ENCODE results near the gene ZNF485. TPM values are rescaled to one million over a fixed set of nuclear protein-coding genes. Genes with fewer than 3 reads are reported as not detected.

Gene ZNF485
- total and polyA plus RNA-seq, 10 of the 15 experiments (the other 5 are each of a cell fraction or from before 2014, with no cell fraction given), result 3.2 to 7.6 (median 5.1) TPM

GRCh38 chr10:43594944-43595589 lies 11.2 kb upstream of the ZNF485 start:
- peak overlapping the region; percentile 56; the same call in 1 of the 2 replicates for H3K9ac ChIP-seq (ENCODE audit: control insufficient read depth, insufficient read depth, low read length)
- peak overlapping the region; percentile 67 for H3K4me2 ChIP-seq (ENCODE audit: control insufficient read depth, insufficient read depth)
- H3K4me3 ChIP-seq, result peak overlapping the region; percentile 38; the same call in 1 of the 2 replicates
- ATAC-seq, result peak; percentile 95
- H3K79me2 ChIP-seq (ENCODE audit: control insufficient read depth, insufficient read depth, low read length), result no peaks in the 10 kb centered on the region
- H3K4me1 ChIP-seq (ENCODE audit: control insufficient read depth, insufficient read depth, low read length), result peaks cover 23% of the 10 kb centered on the region
- peak; percentile 84 for DNase-seq (ENCODE audit: low read depth, low spot score)
- H3K36me3 ChIP-seq (ENCODE audit: control insufficient read depth in 2 of 2, insufficient read depth in 2 of 2, low read length in 1 of 2), result no peaks in the 10 kb centered on the region
- 2% methylated on average over 8 of the region's 8 CpGs for WGBS (ENCODE audit: insufficient coverage, insufficient replicate concordance, low lambda C conversion rate, missing lambda C conversion rate)
- SMC1A ChIA-PET (ENCODE audit: uncharacterized antibody, unreplicated experiment), result interaction anchor here (0.7 to 2.5 kb wide), 6 partner anchors 9 to 54 kb away, joined by 3 to 18 read pairs (median 5); partner anchors contain the start of genes ZNF32 and ZNF485
- peak overlapping the region; percentile 91 for H3K27ac ChIP-seq (ENCODE audit: control insufficient read depth, insufficient read depth)
- in situ Hi-C loops (cut with MboI) (no loop called here), intact Hi-C loops (cut with micrococcal nuclease; ENCODE audit: unreplicated experiment) (loop anchor here (5.0 kb wide), 1 partner anchor 188 kb away; the partner anchor contains the start of gene HNRNPF)
- RAD21 ChIA-PET (ENCODE audit: unreplicated experiment), result interaction anchor here (1.0 to 1.4 kb wide), 5 partner anchors 10 to 54 kb away, joined by 3 to 5 read pairs (median 4); partner anchors contain the start of genes ZNF32 and ZNF485
- FAIRE-seq, result peak; percentile 93
- H3K27me3 ChIP-seq (replicated peaks in 1 of 2; ENCODE audit: control insufficient read depth in 2 of 2, insufficient read depth in 2 of 2, low read length in 1 of 2), result no peaks in the 10 kb centered on the region
- BruUV-seq (replicated peaks), result no TSS peak
- H4K20me1 ChIP-seq (ENCODE audit: control insufficient read depth, insufficient read depth), result no peaks in the 10 kb centered on the region
- POLR2A ChIA-PET, result interaction anchor here (0.6 to 1.0 kb wide), 2 partner anchors 13 to 54 kb away, joined by 3 read pairs; no protein-coding TSS in a partner anchor
- H3K9me3 ChIP-seq (replicated peaks; ENCODE audit: control insufficient read depth, insufficient read depth, low read length), result peaks cover 8% of the 10 kb centered on the region
- peak overlapping the region; percentile 31 for H2AFZ ChIP-seq (ENCODE audit: control insufficient read depth, low read depth, low read length)
- CTCF ChIA-PET, result interaction anchor here (1.0 to 1.5 kb wide), 7 partner anchors 9 to 77 kb away, joined by 3 to 4 read pairs (median 3); no protein-coding TSS in a partner anchor
- no peak for TF ChIP-seq PKNOX1 (IDR thresholded peaks at IDR 0.05)
- TF ChIP-seq RAD21 (IDR thresholded peaks at IDR 0.05; ENCODE audit: insufficient read depth, low read depth, low read length), result 0 out of 2 replicates have a peak, but pooled peaks have one; percentile 4
- no peak for TF ChIP-seq JUND (IDR thresholded peaks at IDR 0.05; ENCODE audit: low read depth, low read length)
- TF ChIP-seq MYB (IDR thresholded peaks at IDR 0.05; ENCODE audit: borderline replicate concordance, low read depth, low read length), result no peak
- no peak for TF ChIP-seq HDAC2 (IDR thresholded peaks at IDR 0.05)
- TF ChIP-seq CHD1 (IDR thresholded peaks at IDR 0.05; ENCODE audit: low read depth, low read length), result no peak
- no peak for TF ChIP-seq ZNF592 (IDR thresholded peaks at IDR 0.05)
- no peak for TF ChIP-seq E4F1 (IDR thresholded peaks at IDR 0.05; ENCODE audit: borderline replicate concordance, partially characterized antibody)
- no peak for TF ChIP-seq ESRRA (IDR thresholded peaks at IDR 0.05; ENCODE audit: low read length)
- TF ChIP-seq IKZF1 (conservative IDR thresholded peaks at IDR 0.05), result no peak; the same call in 1 of the 2 replicates
- TF ChIP-seq GATAD2B (conservative IDR thresholded peaks at IDR 0.05; ENCODE audit: low read depth), result no peak
- peak; percentile 40 for TF ChIP-seq SKIL (IDR thresholded peaks at IDR 0.05; ENCODE audit: low read depth, poor library complexity, severe bottlenecking)
- no peak for TF ChIP-seq BMI1 (IDR thresholded peaks at IDR 0.05; ENCODE audit: borderline replicate concordance)
